Right atrium auricular region (tissue), 2 donors: Measurements from ENCODE around the gene RBMS1. TPM values are rescaled to one million over a fixed set of nuclear protein-coding genes. Genes with fewer than 3 reads are reported as not detected.
A peak's percentile ranks its signal among the peaks of the same experiment; 100 is the strongest.
"Not testable (repeated sequence)": the region's sequence is repeated elsewhere in the genome, so short reads cannot be mapped to it uniquely, and the experiment has no call there.

Source experiments
- DNase-seq: peaks from one replicate; pipeline ENCODE4 v3.0.0-alpha.2; 2019; ENCODE audit warnings: low spot score
- H3K27ac ChIP-seq, 2 donors: fragments of 200-600 bp; sonication (generic); 1 replicate in 1 of 2; 2 replicates in 1 of 2; pipeline ENCODE4 v1.5.1; 2016 to 2019
- H3K27me3 ChIP-seq, 2 donors: fragments of 200-600 bp; sonication (generic); one replicate each; pipeline versions ENCODE4 v1.5.1 to v1.6.0; 2017 to 2019
- H3K36me3 ChIP-seq: fragments of 200-600 bp; sonication (generic); one replicate; pipeline ENCODE4 v1.5.1; 2016
- H3K4me1 ChIP-seq, 2 donors: fragments of 200-600 bp; sonication (generic); one replicate each; pipeline versions ENCODE4 v1.5.1 to v1.6.0; 2017 to 2019
- H3K4me3 ChIP-seq, 2 donors: fragments of 200-600 bp; sonication (generic); 1 replicate in 1 of 2; 2 replicates in 1 of 2; pipeline ENCODE4 v1.5.1; 2017 to 2019; ENCODE audit warnings: mild to moderate bottlenecking in 1 of 2, moderate library complexity in 1 of 2
- H3K9me3 ChIP-seq, 2 donors: fragments of 200-600 bp; sonication (generic); one replicate each; pipeline ENCODE4 v1.5.1; 2019
- CTCF ChIP-seq, 2 donors: fragments of 200-600 bp; sonication (generic); IDR thresholded peaks; one replicate each; pipeline ENCODE4 v1.5.1; 2019; ENCODE audit warnings: antibody characterized with exemption in 2 of 2
- total RNA-seq, 2 donors: library from RNA; depleted of rRNA; stranded (reverse); fragments of >200 nt; gene quantifications; one replicate each; pipeline ENCODE4 v1.1.0, GENCODE V29; 2016

RBMS1 gene
- total RNA-seq, 2 donors from 2014 or later, result 52.3 to 57.0 TPM

DNA sequence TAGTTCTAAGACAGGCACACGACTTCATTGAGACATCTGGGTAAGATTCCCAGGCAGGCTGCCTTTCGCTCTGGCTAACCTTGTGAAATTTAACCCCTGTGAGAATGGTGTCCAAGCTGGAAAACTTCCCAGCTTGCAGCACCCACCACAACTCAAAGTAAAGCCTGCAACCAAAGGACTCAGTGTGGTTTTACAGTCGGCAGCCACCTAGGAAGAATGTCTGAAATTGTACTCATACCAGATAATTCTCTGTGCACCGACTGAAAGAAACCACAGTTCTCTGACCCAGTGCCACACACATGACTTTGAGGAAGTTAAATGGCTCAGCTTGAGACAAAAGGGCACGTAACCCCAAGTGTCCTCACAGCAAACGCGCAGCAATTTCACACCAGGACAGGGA, 125.7 kb downstream of the RBMS1 start:
- no peak for TF ChIP-seq CTCF (IDR thresholded peaks at IDR 0.05)
- Histone ChIP-seq H3K36me3 (peaks cover 12% of the 10 kb centered on the region), H3K9me3 (no peaks in the 10 kb centered on the region), H3K27ac (peak overlapping the region; percentile 32 to 36), H3K4me1 (peaks cover 0 to 100% of the 10 kb centered on the region in 2 donors), H3K4me3 (no peak overlapping the region), H3K27me3 (no peaks in the 10 kb centered on the region)
- no peak for DNase-seq

DNA sequence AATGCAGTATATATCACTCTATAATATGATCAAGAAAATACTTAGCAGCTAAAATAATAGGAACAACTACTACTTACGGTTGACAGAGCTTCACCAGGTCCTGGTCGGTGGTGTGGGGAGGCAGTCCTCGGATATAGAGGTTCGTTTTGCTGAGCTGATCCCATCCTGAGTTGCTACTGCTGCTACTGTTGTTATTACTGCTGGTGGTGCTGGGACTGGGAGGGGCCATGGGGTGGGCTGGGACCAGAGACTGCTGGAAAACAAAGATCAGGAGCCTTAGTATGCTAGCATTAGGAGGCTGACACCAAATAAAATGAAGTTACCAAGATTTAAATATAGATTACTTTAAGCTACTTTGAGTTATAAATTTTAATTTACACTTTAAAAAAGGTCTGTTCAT, 126.5 kb downstream of the RBMS1 start:
- DNase-seq, result not testable (repeated sequence)
- peaks cover 0 to 100% of the 10 kb centered on the region in 2 donors for H3K4me1 ChIP-seq

GRCh38 chr2:160366474-160366873, 127.1 kb downstream of the RBMS1 start:
- Histone ChIP-seq H3K4me1 (peaks cover 0 to 98% of the 10 kb centered on the region in 2 donors), H3K36me3 (peaks cover 12% of the 10 kb centered on the region), H3K9me3 (no peaks in the 10 kb centered on the region), H3K27ac (peak overlapping the region in 1 of 2 donors; percentile 32), H3K4me3 (no peak overlapping the region), H3K27me3 (no peaks in the 10 kb centered on the region)
- DNase-seq, result no peak
- no peak for TF ChIP-seq CTCF (IDR thresholded peaks at IDR 0.05)

More for the DNA sequence above, 126.5 kb downstream of the RBMS1 start:
- peaks cover 12% of the 10 kb centered on the region for H3K36me3 ChIP-seq
- not testable (repeated sequence) for H3K4me3 ChIP-seq, H3K9me3 ChIP-seq, H3K27me3 ChIP-seq
- H3K27ac ChIP-seq, result peak overlapping the region in 1 of 2 donors; percentile 32

DNA sequence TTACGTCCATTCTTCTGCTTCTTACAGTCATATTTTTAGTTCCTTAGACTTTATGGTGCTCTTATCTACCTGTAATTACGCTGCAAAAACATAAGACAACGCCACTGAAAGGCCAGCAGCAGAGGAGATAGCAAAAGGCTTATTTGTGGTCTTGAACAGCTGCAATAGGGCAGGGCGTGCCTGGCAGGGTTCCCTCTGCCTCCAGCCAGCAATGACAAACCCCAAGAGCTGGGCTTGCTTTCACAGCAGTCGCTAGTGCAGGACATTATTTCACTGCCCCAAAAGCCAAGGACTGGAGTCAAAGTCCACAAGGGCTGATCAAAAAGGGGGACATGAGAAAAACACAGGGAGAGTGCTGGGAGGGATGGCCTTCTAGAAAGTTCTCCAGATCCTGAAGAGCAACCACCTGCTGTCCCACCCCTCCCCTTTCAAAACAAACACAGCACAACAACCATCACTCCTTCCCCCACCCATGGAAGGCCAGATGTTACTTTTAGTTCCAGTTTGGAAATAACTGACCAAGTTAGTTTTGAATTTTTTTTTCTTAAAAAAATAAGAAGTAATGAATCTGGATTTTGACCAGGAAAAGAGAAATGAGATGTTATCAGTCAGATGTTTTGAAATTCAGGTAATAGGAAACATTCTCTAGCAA, 127.8 kb downstream of the RBMS1 start:
- H3K4me1 ChIP-seq, result peaks cover 0 to 95% of the 10 kb centered on the region in 2 donors
- TF ChIP-seq CTCF (IDR thresholded peaks at IDR 0.05), result no peak
- peak overlapping the region; percentile 32 to 33 for H3K27ac ChIP-seq
- peak; percentile 83 for DNase-seq
- H3K36me3 ChIP-seq, result peaks cover 12% of the 10 kb centered on the region
- no peaks in the 10 kb centered on the region for H3K9me3 ChIP-seq
- H3K27me3 ChIP-seq, result no peaks in the 10 kb centered on the region
- H3K4me3 ChIP-seq, result no peak overlapping the region

- DNase-seq, result no peak
- peak overlapping the region in 1 of 2 donors; percentile 18 for H3K27ac ChIP-seq
These were observed 129.2 kb downstream of the RBMS1 start for GRCh38 chr2:160364364-160364763.

DNA sequence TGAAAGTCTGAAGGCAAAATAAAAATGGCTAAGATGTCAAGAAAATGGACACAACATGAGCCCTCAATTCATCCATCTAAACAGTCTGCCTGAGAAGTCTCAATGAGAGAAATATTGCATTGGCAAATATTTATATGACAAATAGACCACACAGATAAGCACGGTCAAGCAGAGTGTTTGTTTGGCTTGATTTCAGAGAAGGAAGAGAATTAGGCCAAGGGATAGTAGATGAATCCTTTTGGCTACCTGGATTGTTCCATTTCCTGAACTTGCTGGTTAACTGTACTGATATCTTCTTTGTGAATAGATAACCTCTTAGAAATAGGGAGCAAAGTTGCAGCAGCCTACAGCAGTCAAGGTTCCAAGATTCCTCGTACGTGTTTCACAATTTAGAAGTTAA, 129.6 kb downstream of the RBMS1 start:
- no peak for DNase-seq
- no peaks in the 10 kb centered on the region for H3K27me3 ChIP-seq
- H3K27ac ChIP-seq, result peak overlapping the region in 1 of 2 donors; percentile 18
- peaks cover 12% of the 10 kb centered on the region for H3K36me3 ChIP-seq
- no peak overlapping the region for H3K4me3 ChIP-seq
- peaks cover 0 to 76% of the 10 kb centered on the region in 2 donors for H3K4me1 ChIP-seq
- H3K9me3 ChIP-seq, result no peaks in the 10 kb centered on the region
- no peak for TF ChIP-seq CTCF (IDR thresholded peaks at IDR 0.05)

More at GRCh38 chr2:160364364-160364763, 129.2 kb downstream of the RBMS1 start:
- no peak for TF ChIP-seq CTCF (IDR thresholded peaks at IDR 0.05)
- H3K4me1 ChIP-seq, result peaks cover 0 to 80% of the 10 kb centered on the region in 2 donors
- peaks cover 12% of the 10 kb centered on the region for H3K36me3 ChIP-seq
- H3K9me3 ChIP-seq, result no peaks in the 10 kb centered on the region
- H3K27me3 ChIP-seq, result no peaks in the 10 kb centered on the region
- H3K4me3 ChIP-seq, result no peak overlapping the region
